ENCODE measurements around the gene ANKRD18B.
"Not testable (repeated sequence)": the region's sequence is repeated elsewhere in the genome, so short reads cannot be mapped to it uniquely, and the experiment has no call there.

Gene ANKRD18B

DNA sequence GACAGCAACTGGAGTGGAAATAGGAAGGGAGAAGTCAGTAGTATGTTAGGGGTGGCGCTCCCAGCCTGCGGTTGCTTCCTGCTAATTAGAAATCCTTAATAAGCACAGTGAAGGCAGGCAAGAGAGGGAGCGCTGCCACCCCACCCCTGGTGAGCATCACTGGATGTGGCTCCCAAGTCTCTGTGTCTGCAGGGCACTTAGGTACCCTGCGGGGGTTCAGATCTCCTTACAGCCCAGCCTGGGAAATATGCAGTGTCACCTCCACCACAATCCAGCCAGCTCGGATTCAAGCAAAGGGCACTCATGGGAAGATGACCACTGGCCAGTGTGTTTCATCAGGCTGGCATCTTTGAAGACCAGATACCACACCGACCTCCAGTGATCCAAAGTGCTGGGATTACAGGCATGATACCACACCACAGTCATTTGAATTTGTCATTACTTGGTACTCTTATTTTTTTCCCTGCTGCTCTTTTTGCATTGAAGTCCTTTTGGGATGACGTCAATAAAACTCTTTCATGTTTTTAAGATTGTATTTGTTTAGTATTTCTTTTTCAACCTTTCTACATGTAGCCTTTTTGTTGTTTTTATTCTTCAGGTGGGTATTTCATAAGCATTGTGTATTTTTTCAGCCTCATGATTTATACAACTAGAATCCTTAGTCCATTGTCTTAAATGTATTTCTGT is 90.1 kb downstream of the ANKRD18B start:
- Histone ChIP-seq H3K27ac (ENCODE audit: low read length) (no peak overlapping the region), H3K9me2 (replicated peaks; ENCODE audit: insufficient read depth, low read length) (no peaks in the 10 kb centered on the region), H3K27me3 (replicated peaks; ENCODE audit: insufficient read depth, low read length) (no peaks in the 10 kb centered on the region), H3K4me2 (ENCODE audit: low read depth, low read length) (no peak overlapping the region), H2AFZ (ENCODE audit: low read length) (no peak overlapping the region), H3K4me1 (ENCODE audit: low read length) (no peaks in the 10 kb centered on the region), H3K36me3 (replicated peaks; ENCODE audit: insufficient read depth, low read length) (no peaks in the 10 kb centered on the region), H3K4me3 (ENCODE audit: low read length) (no peak overlapping the region), H4K20me1 (ENCODE audit: insufficient read depth, low read length) (no peaks in the 10 kb centered on the region), H3K9me3 (replicated peaks; ENCODE audit: insufficient read depth, low read length) (no peaks in the 10 kb centered on the region), H3K9ac (ENCODE audit: low read length) (no peak overlapping the region), H3K79me2 (ENCODE audit: low read length) (no peaks in the 10 kb centered on the region), H3F3A (ENCODE audit: insufficient read depth, low read length) (no peaks in the 10 kb centered on the region)
- TF ChIP-seq EZH2phosphoT487 (IDR thresholded peaks at IDR 0.05; ENCODE audit: low read length) (no peak), EZH2 (optimal IDR thresholded peaks at IDR 0.05; ENCODE audit: low read depth, low read length) (no peak)
- TF ChIP-seq, protein P1, sequence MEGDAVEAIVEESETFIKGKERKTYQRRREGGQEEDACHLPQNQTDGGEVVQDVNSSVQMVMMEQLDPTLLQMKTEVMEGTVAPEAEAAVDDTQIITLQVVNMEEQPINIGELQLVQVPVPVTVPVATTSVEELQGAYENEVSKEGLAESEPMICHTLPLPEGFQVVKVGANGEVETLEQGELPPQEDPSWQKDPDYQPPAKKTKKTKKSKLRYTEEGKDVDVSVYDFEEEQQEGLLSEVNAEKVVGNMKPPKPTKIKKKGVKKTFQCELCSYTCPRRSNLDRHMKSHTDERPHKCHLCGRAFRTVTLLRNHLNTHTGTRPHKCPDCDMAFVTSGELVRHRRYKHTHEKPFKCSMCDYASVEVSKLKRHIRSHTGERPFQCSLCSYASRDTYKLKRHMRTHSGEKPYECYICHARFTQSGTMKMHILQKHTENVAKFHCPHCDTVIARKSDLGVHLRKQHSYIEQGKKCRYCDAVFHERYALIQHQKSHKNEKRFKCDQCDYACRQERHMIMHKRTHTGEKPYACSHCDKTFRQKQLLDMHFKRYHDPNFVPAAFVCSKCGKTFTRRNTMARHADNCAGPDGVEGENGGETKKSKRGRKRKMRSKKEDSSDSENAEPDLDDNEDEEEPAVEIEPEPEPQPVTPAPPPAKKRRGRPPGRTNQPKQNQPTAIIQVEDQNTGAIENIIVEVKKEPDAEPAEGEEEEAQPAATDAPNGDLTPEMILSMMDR (IDR thresholded peaks at IDR 0.05; ENCODE audit: low read length) = no peak
- no peak for DNase-seq

DNA sequence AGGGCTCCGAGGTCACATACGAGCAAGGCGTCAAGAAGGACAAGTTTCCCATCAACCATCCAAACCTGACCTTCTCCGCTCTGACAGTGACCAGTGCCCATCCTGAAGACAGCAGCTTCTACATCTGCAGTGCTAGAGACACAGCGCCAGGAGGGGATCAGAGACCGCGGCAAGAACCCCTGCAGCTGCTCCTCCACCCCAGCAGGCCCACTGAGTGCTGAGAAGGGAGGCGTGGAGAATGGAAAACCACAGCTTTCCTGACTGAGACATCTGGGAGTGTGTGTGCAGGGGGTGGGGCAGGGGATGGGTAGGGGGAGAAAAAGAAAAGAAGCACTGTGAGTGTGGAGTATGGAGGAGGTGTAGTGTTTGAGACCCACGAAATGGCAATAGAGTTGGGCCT is 94.3 kb downstream of the ANKRD18B start:
- peaks cover 13% of the 10 kb centered on the region; the same call in 1 of the 2 replicates for H3K27me3 ChIP-seq (replicated peaks; ENCODE audit: insufficient read depth, low read length)
- not testable (repeated sequence) for H3K4me1 ChIP-seq (ENCODE audit: low read length); H4K20me1 ChIP-seq (ENCODE audit: insufficient read depth, low read length); H3K9me3 ChIP-seq (replicated peaks; ENCODE audit: insufficient read depth, low read length); H3K79me2 ChIP-seq (ENCODE audit: low read length); H3K27ac ChIP-seq (ENCODE audit: low read length); H3K9me2 ChIP-seq (replicated peaks; ENCODE audit: insufficient read depth, low read length); H3K36me3 ChIP-seq (replicated peaks; ENCODE audit: insufficient read depth, low read length); H3K4me2 ChIP-seq (ENCODE audit: low read depth, low read length); H3F3A ChIP-seq (ENCODE audit: insufficient read depth, low read length); H3K4me3 ChIP-seq (ENCODE audit: low read length); H3K9ac ChIP-seq (ENCODE audit: low read length); H2AFZ ChIP-seq (ENCODE audit: low read length); DNase-seq

DNA sequence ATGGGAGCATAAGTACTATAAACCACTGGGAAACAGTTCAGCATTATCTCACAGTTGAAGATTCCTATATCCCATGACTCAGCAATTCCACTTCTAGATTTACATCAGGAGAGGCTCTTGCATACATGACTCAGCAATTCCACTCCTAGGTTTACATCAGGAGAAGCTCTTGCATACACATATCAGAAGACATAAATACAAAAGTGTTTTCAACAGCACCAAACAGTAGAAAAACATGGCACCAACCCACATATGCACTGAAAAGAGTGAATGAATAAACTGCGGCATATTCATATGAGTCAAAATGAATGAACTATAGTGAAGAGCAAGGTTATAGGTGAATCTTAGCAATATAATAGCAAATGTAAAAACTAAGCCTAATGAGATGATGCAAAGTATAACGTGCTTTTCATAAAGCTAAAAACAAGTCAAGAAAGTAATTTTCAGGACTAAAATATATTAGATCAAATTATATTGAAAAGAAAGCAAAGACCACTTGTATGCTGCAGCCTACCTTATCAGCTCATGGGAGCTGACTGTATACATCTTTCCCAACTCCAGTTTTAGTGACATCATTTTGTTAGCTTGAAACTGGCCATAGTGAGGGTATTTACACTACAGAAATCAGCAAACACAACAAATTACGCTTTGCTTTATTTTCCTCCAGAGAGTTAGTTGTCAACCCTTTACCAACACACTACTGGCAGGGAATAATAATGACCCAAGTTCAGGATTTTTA is 95.8 kb downstream of the ANKRD18B start:
- H3K9me3 ChIP-seq (replicated peaks; ENCODE audit: insufficient read depth, low read length) = no peaks in the 10 kb centered on the region
- H3K4me1 ChIP-seq (ENCODE audit: low read length) = peaks cover 3% of the 10 kb centered on the region; the same call in 1 of the 2 replicates
- no peaks in the 10 kb centered on the region for H4K20me1 ChIP-seq (ENCODE audit: insufficient read depth, low read length)
- H3K4me3 ChIP-seq (ENCODE audit: low read length) = no peak overlapping the region
- H3F3A ChIP-seq (ENCODE audit: insufficient read depth, low read length) = no peaks in the 10 kb centered on the region
- no peak overlapping the region for H3K9ac ChIP-seq (ENCODE audit: low read length)
- H3K27me3 ChIP-seq (replicated peaks; ENCODE audit: insufficient read depth, low read length) = peaks cover 13% of the 10 kb centered on the region; the same call in 1 of the 2 replicates
- TF ChIP-seq EZH2phosphoT487 (IDR thresholded peaks at IDR 0.05; ENCODE audit: low read length) = no peak
- TF ChIP-seq, protein P1 (IDR thresholded peaks at IDR 0.05; ENCODE audit: low read length) = no peak
- no peak for TF ChIP-seq EZH2 (optimal IDR thresholded peaks at IDR 0.05; ENCODE audit: low read depth, low read length)
- H3K4me2 ChIP-seq (ENCODE audit: low read depth, low read length) = no peak overlapping the region
- DNase-seq = peak; percentile 14
- no peaks in the 10 kb centered on the region for H3K79me2 ChIP-seq (ENCODE audit: low read length)
- no peak overlapping the region for H3K27ac ChIP-seq (ENCODE audit: low read length)
- H3K9me2 ChIP-seq (replicated peaks; ENCODE audit: insufficient read depth, low read length) = no peaks in the 10 kb centered on the region
- H2AFZ ChIP-seq (ENCODE audit: low read length) = no peak overlapping the region
- H3K36me3 ChIP-seq (replicated peaks; ENCODE audit: insufficient read depth, low read length) = no peaks in the 10 kb centered on the region
